BJ (cell line): Measurements from ENCODE around the gene RHBDD1. TPM values are rescaled to one million over a fixed set of nuclear protein-coding genes. Genes with fewer than 3 reads are reported as not detected.

Experiments
- CTCF ChIA-PET: fragments of 350-600 bp; formaldehyde crosslinking; extraction: SDS; loops from one replicate; lab custom pipeline; 2021; ENCODE audit warnings: antibody characterized with exemption, inconsistent platforms; lab: Yijun Ruan, JAX
- POLR2A ChIA-PET: fragments of 300-600 bp; sonication (Branson Sonifier 250); formaldehyde crosslinking; extraction: SDS; loops from one replicate; lab custom pipeline; 2021; ENCODE audit warnings: antibody characterized with exemption; lab: Charles Lee
- DNase-seq: peaks from one replicate; pipeline ENCODE4 v3.0.0-alpha.2; 2011; ENCODE audit warnings: low read depth
- H3K27me3 ChIP-seq: 2 replicates; pipeline ENCODE4 v1.6.0; 2011; ENCODE audit warnings: low read length; ENCODE audit not compliant: control insufficient read depth, insufficient read depth
- H3K36me3 ChIP-seq: 2 replicates; pipeline ENCODE4 v1.5.1; 2011; ENCODE audit warnings: low read length; ENCODE audit not compliant: control insufficient read depth, insufficient read depth
- H3K4me3 ChIP-seq: 2 replicates; pipeline ENCODE4 v1.5.1; 2011; ENCODE audit warnings: low read depth, mild to moderate bottlenecking, control low read depth, low read length
- CTCF ChIP-seq: IDR thresholded peaks from 2 replicates; pipeline ENCODE4 v1.5.1; 2011; ENCODE audit warnings: low read depth, mild to moderate bottlenecking, control low read depth, inconsistent platforms, low read length, moderate library complexity; ENCODE audit not compliant: insufficient read depth
- polyA plus RNA-seq: library from polyadenylated mRNA; depleted of rRNA; stranded (reverse); fragments of >200 nt; gene quantifications from 2 replicates; pipeline ENCODE4 v1.2.3, GENCODE V29; 2011

Gene RHBDD1
- polyA plus RNA-seq, 1 experiment = 29.2 TPM

DNA sequence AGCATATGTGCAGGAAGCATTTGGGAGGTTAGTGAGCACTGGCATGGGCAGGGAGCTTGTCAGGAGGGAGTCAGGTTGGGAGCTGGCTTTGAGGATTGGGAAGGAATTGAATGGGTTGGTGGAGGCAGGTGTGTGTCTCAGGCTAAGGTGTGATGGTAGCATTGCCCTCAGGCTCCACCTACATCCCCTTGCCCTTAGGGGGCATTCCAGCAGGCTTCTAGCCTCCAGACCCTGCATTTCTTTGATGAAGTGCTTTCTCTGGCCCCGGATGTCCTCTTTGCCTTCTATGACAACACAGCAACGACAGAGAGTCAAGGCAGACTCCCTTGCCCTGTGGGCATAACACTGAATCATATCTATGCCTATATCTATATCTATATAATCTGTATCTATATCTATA is 13.5 kb downstream of the RHBDD1 start:
- no peak for DNase-seq
- CTCF ChIA-PET = interaction anchor here (0.6 to 1.3 kb wide), 2 partner anchors 133 to 1706 kb away, joined by 3 to 4 read pairs; no protein-coding TSS in a partner anchor
- Histone ChIP-seq H3K36me3 (peaks cover 2% of the 10 kb centered on the region; the same call in 1 of the 2 replicates), H3K27me3 (no peaks in the 10 kb centered on the region), H3K4me3 (no peak overlapping the region)
- no peak for TF ChIP-seq CTCF
- POLR2A ChIA-PET = no interaction called here

DNA sequence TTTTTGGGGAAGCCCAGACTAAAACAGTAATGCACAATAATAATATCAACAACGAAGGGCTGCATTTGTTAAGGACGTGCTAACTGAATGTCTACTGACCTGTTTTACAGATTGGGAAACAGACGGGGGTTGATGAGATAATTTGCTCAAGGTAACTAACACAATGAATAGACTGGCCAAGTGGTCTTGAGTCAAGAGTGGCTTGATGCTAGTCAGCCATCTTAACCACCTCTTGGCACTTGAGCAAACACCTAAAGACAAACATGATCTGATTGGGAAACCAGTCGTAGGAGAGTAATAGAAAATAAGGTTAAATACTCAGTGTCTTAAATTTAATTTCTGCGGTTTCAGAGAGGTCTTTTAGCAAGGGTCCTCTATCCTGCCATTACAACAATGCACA is 14.2 kb downstream of the RHBDD1 start:
- no peak for TF ChIP-seq CTCF
- H3K36me3 ChIP-seq = peaks cover 2% of the 10 kb centered on the region; the same call in 1 of the 2 replicates
- ChIA-PET CTCF (interaction anchor here (0.6 kb wide), 1 partner anchor 1707 kb away, joined by 3 read pairs; no protein-coding TSS in a partner anchor), POLR2A (no interaction called here)
- H3K27me3 ChIP-seq = no peaks in the 10 kb centered on the region
- no peak overlapping the region for H3K4me3 ChIP-seq
- DNase-seq = no peak

DNA sequence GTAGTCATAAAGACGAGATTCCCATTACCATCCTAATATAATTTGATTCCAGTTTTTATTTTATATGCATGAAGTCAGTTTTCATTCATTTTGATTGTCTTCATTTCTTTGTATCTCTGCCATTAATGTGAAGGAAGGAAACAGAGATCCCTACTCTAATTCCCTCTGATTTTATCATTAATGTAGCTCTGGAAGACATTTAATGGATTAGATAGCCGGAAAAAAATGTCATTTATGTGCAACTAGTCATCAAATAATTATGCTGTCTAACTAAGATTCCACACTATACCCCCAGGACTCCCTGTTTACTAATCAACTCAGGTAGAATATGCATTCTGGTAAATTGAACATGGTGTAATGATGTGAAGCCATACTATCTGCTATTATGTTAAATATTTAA is 19.9 kb downstream of the RHBDD1 start:
- Histone ChIP-seq H3K27me3 (no peaks in the 10 kb centered on the region), H3K36me3 (no peaks in the 10 kb centered on the region), H3K4me3 (no peak overlapping the region)
- TF ChIP-seq CTCF = no peak
- POLR2A ChIA-PET = no interaction called here
- CTCF ChIA-PET = no interaction called here
- no peak for DNase-seq

DNA sequence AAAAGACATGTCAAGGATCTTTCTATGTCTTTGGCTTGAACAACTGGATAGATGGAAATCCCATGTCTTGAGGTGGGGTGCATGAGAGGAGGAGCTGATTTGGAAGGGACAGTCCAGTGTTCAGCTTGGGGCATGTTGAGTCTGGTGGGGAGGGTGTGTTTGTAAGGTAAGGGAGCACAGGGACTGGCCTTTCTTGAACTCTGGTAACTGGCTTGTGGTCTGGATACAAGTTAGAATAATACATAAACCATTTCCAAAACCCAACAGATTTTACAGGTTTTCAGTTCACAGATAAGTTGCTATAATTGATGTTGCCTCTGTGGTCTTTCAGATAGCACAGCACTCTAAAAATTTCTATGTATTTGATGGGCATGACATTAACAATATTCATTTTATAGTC is 24.2 kb downstream of the RHBDD1 start:
- CTCF ChIA-PET = no interaction called here
- DNase-seq = no peak
- Histone ChIP-seq H3K4me3 (no peak overlapping the region), H3K27me3 (no peaks in the 10 kb centered on the region), H3K36me3 (no peaks in the 10 kb centered on the region; the same call in 1 of the 2 replicates)
- TF ChIP-seq CTCF = no peak
- POLR2A ChIA-PET = no interaction called here

DNA sequence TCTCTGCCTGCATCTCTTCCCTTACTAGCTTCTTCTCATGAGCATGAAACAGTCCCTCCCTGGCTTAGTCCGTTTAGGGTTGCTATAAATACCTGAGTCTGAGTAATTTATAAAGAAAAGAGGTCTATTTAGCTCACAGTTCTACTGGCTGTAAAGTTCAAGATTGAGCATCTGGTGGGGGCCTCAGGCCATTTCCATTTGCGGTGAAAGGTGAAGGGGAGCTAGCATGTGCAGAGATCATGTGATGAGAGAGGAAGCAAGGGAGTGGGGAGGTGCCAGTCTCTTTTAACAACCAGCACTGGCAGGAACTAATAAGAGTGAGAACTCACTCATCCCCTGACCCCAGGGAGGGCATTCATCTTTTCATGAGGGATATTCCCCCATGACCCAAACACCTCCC is 26.8 kb downstream of the RHBDD1 start:
- no peak for DNase-seq
- Histone ChIP-seq H3K36me3 (no peaks in the 10 kb centered on the region; the same call in 1 of the 2 replicates), H3K27me3 (no peaks in the 10 kb centered on the region), H3K4me3 (no peak overlapping the region)
- no peak for TF ChIP-seq CTCF
- ChIA-PET POLR2A (no interaction called here), CTCF (interaction anchor here (1.4 kb wide), 1 partner anchor 10 kb away, joined by 3 read pairs; no protein-coding TSS in a partner anchor)
